22Rv1 (cell line): ENCODE data around the gene TM2D3.

Source experiments
- H3K27ac ChIP-seq: fragments of 450-650 bp; 2 replicates; pipeline ENCODE4 v1.5.1; 2017
- CTCF ChIP-seq: fragments of 450-650 bp; IDR thresholded peaks from 2 replicates; pipeline ENCODE4 v1.5.1; 2017; ENCODE audit warnings: mild to moderate bottlenecking
- ZFX ChIP-seq: fragments of 450-650 bp; IDR thresholded peaks from 2 replicates; pipeline ENCODE4 v1.6.1; 2017; ENCODE audit warnings: antibody characterized with exemption, borderline replicate concordance

TM2D3 gene

GRCh38 chr15:101614001-101614585 lies 38.1 kb downstream of the TM2D3 start:
- no peak for TF ChIP-seq CTCF
- no peak for TF ChIP-seq ZFX
- no peak overlapping the region for H3K27ac ChIP-seq

GRCh38 chr15:101613130-101614000 lies 38.8 kb downstream of the TM2D3 start:
- TF ChIP-seq ZFX: no peak
- TF ChIP-seq CTCF: no peak
- no peak overlapping the region for H3K27ac ChIP-seq

- no peak for TF ChIP-seq CTCF
- no peak for TF ChIP-seq ZFX
- no peak overlapping the region for H3K27ac ChIP-seq
Observed at GRCh38 chr15:101612676-101613075, 39.5 kb downstream of the TM2D3 start.

- TF ChIP-seq ZFX (no peak), CTCF (no peak)
- no peak overlapping the region for H3K27ac ChIP-seq
Observed at GRCh38 chr15:101611580-101612299, 40.4 kb downstream of the TM2D3 start.

GRCh38 chr15:101611007-101611406 lies 41.2 kb downstream of the TM2D3 start:
- TF ChIP-seq CTCF: no peak
- no peak for TF ChIP-seq ZFX
- no peak overlapping the region for H3K27ac ChIP-seq

- H3K27ac ChIP-seq: no peak overlapping the region
- TF ChIP-seq CTCF (no peak), ZFX (no peak)
Observed at GRCh38 chr15:101610611-101611000, 41.6 kb downstream of the TM2D3 start.
